ENCODE data around the gene GPR176. TPM values are rescaled to one million over a fixed set of nuclear protein-coding genes. Genes with fewer than 3 reads are reported as not detected.

Gene GPR176
- polyA plus RNA-seq, 1 donor = 15.9 TPM

- DNase-seq = no peak
Measured at GRCh38 chr15:39937696-39938095, 17.6 kb upstream of the GPR176 start.

DNA sequence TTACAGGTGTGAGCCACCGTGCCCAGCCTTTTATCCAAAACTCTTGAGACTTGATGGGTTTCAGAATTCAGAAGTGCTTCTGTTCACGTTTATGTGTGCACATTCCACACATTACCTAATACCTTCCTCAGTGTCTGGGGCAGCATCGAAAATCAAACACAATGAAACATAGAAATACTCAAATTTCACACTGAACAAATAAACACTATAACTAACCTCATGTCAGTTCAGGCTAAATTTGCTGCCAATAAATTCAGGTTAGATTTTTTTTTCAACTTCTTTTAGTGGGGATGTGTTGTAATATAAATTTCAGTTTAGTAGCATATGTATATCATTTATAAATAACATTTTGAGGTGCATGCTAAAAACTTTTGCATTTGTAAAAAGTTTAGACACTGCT lies 16.6 kb upstream of the GPR176 start:
- DNase-seq = no peak

GRCh38 chr15:39936187-39936586 lies 16.1 kb upstream of the GPR176 start:
- no peak for DNase-seq

DNA sequence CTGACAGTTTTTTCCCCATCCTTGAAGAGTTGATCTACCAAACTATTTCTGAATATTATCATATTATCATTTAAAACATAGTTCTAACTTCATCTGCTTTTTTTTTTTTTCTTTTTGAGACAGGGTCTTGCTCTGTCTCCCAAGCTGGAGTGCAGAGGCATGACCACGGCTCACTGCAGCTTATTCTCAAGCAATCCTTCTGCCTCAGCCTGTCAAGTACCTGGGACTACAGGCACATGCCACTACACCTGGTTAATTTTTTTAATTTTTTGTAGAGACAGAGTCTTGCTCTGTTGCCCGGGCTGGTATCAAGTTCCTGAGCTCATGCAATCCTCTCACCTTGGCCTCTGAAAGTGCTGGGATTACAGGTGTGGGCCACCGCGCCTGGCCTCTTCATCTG lies 15.2 kb upstream of the GPR176 start:
- DNase-seq = no peak

DNA sequence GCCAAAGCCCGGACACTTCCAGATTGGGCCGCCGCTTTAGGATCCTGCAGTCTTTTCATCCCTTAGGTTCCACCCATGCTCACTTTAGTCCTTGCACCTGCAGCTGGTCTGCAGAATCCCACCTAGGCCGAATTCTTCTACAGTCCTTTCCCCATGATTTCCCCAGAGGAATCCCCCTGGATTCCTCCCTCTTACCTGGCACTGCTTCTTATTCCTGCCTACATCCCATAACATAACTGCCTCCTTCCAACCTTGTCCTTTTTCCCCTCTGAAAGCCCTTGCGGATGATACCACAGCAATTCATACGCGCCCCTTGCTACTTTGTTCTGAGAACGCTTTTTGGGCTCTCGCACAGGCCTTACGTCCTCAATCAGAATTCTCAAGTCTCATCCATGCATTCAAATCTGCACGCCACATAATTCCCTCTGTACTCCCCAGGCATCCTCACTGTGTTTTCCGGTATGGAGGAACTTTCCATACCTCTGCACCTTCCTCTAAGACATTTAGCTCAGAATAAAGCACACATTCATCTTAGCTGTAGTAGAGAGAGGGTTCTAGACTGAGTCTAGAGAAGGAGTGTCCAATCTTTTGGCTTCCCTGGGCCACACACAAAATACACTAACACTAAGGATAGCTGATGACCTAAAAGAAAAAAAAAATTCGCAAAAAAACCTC lies 14.5 kb upstream of the GPR176 start:
- DNase-seq = no peak

DNA sequence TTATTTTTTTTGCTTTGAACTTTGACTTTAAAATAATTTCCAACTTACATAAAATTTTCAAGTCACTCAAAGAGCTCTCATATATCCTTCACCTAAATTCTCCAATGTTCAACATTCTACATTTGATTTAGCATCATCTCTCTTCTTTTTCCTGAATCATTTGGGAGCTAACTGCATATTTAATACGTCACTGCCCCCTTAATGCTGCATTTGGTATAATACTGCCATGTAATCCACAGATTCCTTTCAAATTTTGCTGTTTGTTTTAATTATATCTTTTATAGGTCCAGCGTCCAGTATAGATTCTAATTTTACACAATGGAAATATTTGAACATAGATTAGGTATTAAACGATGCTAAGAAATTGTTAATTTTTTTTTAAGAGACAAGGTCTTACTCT lies 11.5 kb upstream of the GPR176 start:
- no peak for DNase-seq

- DNase-seq = no peak
Measured at GRCh38 chr15:39926526-39926925, 6.5 kb upstream of the GPR176 start.

GRCh38 chr15:39925112-39925842 lies 5.2 kb upstream of the GPR176 start:
- no peak for DNase-seq

- no peak for DNase-seq
Measured at GRCh38 chr15:39924437-39924836, 4.4 kb upstream of the GPR176 start.

DNA sequence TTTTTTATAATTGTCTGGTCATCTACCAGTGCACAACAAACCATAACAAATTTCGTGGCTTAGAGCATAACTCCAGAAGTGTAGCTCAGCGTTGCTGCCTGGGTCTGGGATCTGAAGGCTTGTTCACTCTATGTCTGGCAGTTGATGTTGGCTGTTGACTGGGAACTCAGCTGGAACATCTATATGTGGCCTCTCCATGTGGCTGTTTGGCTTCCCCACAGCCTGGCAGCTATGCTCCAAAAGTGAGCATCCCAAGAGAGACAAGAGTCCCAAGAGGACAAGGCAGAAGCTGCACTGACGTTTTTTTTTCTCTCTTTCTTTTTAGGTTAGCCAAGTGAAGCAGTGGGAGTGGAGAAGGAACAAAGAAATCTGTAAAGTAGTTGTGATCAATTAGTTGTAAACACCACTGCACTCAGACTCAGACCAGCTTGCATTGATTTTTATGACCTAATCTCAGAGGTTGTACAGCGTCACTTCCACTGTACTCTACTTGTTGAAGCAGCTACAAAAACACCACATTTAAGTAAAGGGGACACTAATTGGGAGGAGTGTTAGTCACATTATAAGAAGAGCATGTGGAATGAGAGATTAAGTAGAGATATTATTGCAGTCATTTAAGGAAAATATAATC lies 2.5 kb upstream of the GPR176 start:
- DNase-seq = no peak

DNA sequence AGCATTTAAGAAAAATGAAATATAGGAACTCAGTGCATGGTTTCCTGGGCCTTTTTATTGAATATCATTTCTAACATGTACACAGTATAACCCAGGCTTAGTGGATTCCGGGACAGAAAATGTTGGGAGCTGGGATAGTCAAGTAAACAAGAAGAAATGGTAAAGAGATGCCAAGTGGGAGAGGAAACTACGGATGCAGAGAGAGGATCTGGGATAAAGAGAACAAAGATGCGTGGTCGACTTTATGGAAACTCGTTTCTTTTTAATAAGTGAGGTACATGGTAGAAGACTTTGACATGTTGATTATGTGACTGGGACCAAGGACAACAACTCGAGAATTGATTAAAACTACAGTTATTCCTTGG lies 1.2 kb upstream of the GPR176 start:
- no peak for DNase-seq

DNA sequence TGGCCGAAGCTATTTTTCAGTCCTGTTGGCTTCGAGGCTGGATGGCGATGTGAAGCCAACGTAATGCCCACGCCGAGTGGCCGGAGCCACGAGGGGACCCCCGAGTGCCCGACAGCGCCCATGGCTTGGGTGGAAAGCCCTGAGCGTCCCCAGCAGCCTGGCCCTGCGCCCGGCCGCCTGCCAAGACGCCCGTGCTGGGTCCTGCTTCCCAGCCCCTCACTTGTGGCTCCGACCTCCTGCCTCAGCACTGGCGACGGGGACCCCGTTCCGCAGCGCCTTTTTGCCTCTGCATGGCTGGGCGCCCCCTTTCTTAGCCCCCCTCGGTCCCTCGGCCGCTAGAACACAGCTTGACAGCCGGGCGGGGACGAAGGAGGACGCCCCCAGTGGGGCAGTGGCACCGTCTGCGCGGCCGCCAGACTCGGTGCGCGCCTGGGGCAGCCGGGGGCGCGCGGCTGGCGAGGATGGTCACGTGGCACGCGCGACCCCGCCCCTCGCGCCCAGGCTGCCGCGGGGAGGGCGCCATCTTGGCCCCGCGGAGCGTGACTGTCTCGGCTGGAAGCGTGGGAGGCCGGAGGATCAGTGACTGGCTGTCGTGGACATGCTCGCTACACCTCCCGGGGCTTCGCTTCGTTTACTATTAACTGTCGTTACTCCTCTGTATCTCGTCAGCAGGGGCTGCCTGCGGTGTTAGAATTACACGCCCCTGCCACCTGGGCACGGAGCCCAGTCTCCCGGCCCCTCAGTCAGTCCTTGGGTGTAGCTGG lies 626 bp upstream of the GPR176 start:
- peak; percentile 90 for DNase-seq

DNA sequence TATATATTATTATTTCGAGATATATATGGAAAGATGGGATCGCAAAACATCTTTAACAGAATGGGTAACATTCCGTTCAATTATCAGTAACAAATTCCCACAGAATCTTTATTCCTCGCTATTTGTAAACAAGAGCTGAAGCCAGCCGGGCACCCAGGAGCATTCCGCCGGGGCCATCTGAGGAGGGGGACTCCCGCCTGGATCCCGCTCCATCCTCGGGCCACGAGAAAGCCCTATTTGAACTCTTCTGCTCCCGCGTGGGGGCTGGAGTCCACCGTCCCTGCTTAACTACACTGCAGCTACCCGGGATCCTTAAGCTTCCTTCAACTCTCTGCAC lies 687 bp downstream of the GPR176 start:
- DNase-seq = no peak

GRCh38 chr15:39918688-39919385 lies 1.2 kb downstream of the GPR176 start:
- DNase-seq = no peak

DNA sequence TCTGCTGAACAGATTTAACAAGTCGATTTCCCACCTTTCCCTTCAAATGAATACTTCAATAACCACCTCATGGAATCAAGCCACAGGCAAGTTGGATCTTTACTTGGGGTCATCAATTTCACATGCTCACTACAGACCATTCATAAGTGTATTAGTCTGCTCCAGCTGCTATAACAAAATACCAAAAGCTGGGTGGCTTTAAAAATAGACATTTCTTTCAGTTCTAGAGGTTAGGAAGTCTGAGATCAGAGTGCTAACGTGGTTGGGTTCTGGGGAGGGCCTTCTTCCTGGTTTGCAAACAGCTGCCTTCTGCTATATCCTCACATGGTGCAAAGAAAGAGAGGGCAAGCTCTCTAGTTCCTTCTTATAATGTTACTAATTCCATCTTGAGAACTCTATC lies 5.1 kb downstream of the GPR176 start:
- no peak for DNase-seq

DNA sequence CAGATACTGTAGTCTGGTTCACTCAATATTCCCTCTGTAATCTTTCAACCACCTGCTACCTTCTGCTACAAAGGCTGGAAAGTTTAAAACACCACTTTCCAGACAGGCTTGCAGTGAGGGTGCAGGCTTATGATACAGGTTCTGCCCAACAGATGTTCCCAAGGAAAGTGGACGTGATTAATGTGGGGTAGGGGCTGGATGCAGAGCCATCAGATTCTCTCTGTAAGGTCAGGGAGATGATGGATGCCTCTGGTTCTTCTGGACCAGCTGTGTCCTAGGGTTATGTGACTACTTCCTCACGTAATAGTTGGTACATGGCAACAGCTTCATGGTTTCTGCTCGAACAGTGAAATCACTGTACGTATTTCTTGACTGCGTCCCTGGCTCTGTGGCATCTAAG lies 11.1 kb downstream of the GPR176 start:
- no peak for DNase-seq

DNA sequence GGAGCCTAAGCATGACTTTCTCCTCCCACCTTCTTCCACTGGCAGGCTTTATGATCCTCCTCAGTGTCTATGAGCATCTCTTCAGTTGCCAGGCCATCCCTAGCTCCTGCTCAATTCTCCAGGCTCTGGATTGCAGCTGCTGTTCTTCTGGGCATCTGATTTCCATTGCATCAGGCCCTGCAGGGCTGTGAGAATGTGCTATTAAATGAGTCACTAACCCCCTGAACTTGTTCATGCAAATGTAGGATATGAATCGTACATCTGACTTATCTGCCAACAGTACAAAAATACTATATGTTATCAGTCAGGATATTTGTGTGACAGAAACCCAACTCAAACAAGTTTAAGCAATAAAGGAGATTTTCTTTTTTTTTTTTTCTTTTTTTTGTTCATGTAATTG lies 11.9 kb downstream of the GPR176 start:
- no peak for DNase-seq

DNA sequence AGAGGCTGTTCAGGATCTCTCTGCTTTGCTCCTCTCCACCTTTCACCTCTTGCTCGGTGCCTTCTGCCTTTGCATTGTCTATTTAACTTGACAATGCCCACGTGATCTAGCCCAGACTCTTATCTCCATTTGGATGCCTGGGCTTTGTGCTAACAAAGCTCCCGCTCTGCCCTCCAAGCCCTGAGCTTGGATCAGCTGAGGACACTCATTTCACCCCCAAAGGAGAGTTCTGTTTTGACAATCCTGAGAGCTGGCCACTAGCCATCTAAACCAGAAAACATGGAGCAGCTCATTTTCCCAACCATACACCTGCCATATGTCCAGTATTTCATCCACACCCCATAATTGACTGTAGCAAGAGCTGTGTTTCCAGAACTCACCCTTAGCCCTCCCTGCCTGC lies 12.8 kb downstream of the GPR176 start:
- no peak for DNase-seq

- DNase-seq = no peak
Measured at GRCh38 chr15:39904115-39904514, 16.0 kb downstream of the GPR176 start.

- no peak for DNase-seq
Measured at GRCh38 chr15:39898317-39898716, 21.7 kb downstream of the GPR176 start.

GRCh38 chr15:39896846-39897245 lies 23.2 kb downstream of the GPR176 start:
- no peak for DNase-seq

DNA sequence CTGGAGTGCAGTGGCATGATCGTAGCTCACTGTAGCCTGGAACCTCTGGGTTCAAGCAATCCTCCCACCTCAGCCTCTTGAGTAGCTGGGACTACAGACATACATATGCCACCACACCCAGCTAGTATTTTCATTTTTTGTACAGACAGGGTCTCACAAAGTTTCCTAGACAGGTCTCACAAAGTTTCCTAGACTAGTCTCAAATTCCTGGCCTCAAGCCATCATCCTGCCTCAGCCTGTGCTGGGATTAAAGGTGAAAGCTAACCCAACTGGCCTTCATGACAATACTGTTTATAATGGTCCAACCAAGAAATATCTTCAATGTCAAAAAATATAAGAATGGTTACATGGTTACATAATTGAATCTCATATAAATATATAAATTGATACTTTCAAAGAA lies 24.0 kb downstream of the GPR176 start:
- no peak for DNase-seq
